ENCODE data around the gene PRKN. TPM values are rescaled to one million over a fixed set of nuclear protein-coding genes. Genes with fewer than 3 reads are reported as not detected.

The PRKN gene
- total RNA-seq, 2 donors from 2014 or later = 6.7 to 8.2 TPM

DNA sequence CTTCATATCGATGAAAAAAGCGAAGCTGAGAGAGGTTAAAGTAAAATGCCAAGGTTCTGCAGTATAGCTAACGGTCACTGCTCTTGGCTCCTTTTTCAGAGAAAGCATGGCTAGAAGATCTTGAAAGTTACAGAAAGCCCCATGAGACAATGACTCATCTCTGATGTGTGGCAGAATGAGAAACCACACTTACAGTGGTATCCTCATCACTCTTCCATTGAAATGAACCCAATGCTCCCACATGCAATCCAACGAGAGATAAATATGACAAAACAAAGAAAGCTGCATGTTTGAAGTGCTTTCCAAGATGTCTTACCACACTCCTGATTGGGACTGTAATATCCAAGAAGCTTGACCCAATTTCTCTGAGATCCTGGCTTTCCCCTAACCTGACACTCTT is 694.9 kb downstream of the PRKN start:
- H3K27me3 ChIP-seq = no peaks in the 10 kb centered on the region
- no peaks in the 10 kb centered on the region for H3K9me3 ChIP-seq
- 85 to 88% methylated on average over 4 of the region's 4 CpGs for WGBS, 2 donors
- ATAC-seq (no peak), DNase-seq (no peak)
- no peak overlapping the region for H3K27ac ChIP-seq
- H3K4me3 ChIP-seq = no peak overlapping the region
- H3K4me1 ChIP-seq = no peaks in the 10 kb centered on the region
- no peaks in the 10 kb centered on the region for H3K36me3 ChIP-seq (replicated peaks in 1 of 2; ENCODE audit: insufficient read depth in 1 of 2, low read depth in 2 of 2)
- no peak for TF ChIP-seq POLR2A (IDR thresholded peaks at IDR 0.05)
- TF ChIP-seq, protein P1, sequence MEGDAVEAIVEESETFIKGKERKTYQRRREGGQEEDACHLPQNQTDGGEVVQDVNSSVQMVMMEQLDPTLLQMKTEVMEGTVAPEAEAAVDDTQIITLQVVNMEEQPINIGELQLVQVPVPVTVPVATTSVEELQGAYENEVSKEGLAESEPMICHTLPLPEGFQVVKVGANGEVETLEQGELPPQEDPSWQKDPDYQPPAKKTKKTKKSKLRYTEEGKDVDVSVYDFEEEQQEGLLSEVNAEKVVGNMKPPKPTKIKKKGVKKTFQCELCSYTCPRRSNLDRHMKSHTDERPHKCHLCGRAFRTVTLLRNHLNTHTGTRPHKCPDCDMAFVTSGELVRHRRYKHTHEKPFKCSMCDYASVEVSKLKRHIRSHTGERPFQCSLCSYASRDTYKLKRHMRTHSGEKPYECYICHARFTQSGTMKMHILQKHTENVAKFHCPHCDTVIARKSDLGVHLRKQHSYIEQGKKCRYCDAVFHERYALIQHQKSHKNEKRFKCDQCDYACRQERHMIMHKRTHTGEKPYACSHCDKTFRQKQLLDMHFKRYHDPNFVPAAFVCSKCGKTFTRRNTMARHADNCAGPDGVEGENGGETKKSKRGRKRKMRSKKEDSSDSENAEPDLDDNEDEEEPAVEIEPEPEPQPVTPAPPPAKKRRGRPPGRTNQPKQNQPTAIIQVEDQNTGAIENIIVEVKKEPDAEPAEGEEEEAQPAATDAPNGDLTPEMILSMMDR (IDR thresholded peaks at IDR 0.05) = no peak
- intact Hi-C loops (cut with DNase I) = no loop called here

DNA sequence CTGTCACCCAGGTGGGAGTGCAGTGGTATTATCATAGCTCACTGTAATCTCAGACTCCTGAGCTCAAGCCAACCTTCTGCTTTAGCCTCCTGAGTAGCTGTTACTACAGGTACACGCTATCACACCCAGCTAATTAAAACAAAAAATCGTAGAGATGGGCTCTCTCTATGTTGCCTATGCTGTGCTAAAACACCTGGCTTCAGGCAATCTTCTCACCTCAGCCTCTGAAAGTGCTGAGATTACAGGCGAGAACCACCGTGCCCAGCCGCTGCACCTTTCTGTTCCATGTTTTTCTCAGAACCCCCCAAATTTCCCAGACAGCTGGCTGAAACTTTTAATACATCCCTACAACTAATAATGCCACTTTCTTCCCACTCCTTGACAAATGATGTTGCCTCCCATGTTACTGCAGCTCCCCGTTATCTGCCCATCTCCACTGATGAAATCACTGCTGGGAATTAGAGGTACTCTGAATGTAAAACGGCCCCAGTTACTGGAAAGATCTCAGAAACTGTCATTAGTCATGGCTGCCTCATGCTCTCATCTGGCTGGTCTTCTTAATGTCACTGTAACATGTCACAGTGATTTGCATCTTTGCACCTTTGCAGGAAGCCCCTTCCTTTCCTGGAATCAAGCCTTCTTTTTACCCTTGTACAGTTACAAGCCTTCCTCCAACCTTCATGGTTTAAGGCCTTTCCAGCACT is 697.5 kb downstream of the PRKN start:
- WGBS, 2 donors = 77 to 83% methylated on average over 7 of the region's 7 CpGs
- DNase-seq (no peak), ATAC-seq (no peak)
- no peak overlapping the region for H3K4me3 ChIP-seq
- peaks cover 9% of the 10 kb centered on the region for H3K4me1 ChIP-seq
- H3K9me3 ChIP-seq = no peaks in the 10 kb centered on the region
- no peaks in the 10 kb centered on the region for H3K27me3 ChIP-seq
- no peak overlapping the region for H3K27ac ChIP-seq
- intact Hi-C loops (cut with DNase I) = no loop called here
- no peaks in the 10 kb centered on the region for H3K36me3 ChIP-seq (replicated peaks in 1 of 2; ENCODE audit: insufficient read depth in 1 of 2, low read depth in 2 of 2)
- no peak for TF ChIP-seq POLR2A (IDR thresholded peaks at IDR 0.05)
- TF ChIP-seq, protein P1 (IDR thresholded peaks at IDR 0.05) = no peak

DNA sequence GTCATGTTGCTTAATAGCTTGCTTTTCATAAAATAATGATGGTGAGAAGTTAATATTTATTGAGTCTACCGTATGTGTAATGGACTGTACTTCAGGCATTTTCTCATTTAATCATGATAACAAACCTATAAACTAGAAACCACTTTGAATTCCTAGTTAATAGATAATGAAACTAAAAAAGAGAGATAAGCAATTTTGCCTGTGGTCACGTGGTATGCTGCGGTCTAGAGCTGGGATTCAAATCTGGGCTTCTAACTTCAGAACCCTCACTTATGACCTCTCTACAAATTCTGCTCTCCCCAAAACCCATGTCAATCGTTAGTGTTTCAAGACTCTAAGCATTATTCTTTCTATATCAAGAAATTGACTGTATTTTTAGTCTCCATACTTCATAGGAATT is 700.7 kb downstream of the PRKN start:
- intact Hi-C loops (cut with DNase I) = no loop called here
- ATAC-seq (peak; percentile 30), DNase-seq (peak in 1 of 4 donors; percentile 18)
- TF ChIP-seq, protein P1 (IDR thresholded peaks at IDR 0.05) = no peak
- TF ChIP-seq POLR2A (IDR thresholded peaks at IDR 0.05) = no peak
- Histone ChIP-seq H3K27ac (no peak overlapping the region), H3K36me3 (replicated peaks in 1 of 2; ENCODE audit: insufficient read depth in 1 of 2, low read depth in 2 of 2) (no peaks in the 10 kb centered on the region), H3K4me3 (no peak overlapping the region), H3K4me1 (peaks cover 9% of the 10 kb centered on the region), H3K27me3 (no peaks in the 10 kb centered on the region), H3K9me3 (no peaks in the 10 kb centered on the region)
- 19 to 28% methylated on average over 4 of the region's 4 CpGs for WGBS, 2 donors

DNA sequence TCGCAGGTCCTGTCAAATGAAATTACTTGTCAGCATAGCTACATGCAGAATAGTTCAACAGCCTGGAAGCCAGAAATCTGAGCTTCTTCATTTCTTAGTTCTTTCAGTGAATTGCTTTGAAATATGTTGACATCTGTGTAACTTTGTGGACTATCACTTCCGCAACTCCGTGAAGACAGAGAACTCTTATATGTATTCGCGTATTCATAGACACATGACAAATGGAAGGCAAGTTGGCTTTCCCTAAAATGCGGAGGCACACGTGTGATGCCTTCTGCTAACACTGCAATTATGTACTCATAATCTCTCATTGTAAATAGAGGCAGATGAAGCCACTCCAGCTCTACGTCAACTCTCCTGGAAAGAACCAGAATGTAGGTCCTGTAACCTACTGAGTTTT is 701.5 kb downstream of the PRKN start:
- Histone ChIP-seq H3K4me1 (peaks cover 9% of the 10 kb centered on the region), H3K27ac (no peak overlapping the region), H3K27me3 (no peaks in the 10 kb centered on the region), H3K9me3 (no peaks in the 10 kb centered on the region), H3K36me3 (replicated peaks in 1 of 2; ENCODE audit: insufficient read depth in 1 of 2, low read depth in 2 of 2) (no peaks in the 10 kb centered on the region), H3K4me3 (no peak overlapping the region)
- TF ChIP-seq POLR2A (IDR thresholded peaks at IDR 0.05) = no peak
- TF ChIP-seq, protein P1 (IDR thresholded peaks at IDR 0.05) = no peak
- intact Hi-C loops (cut with DNase I) = no loop called here
- no peak for DNase-seq
- ATAC-seq = no peak
- WGBS, 2 donors = 71 to 72% methylated on average over 8 of the region's 8 CpGs

DNA sequence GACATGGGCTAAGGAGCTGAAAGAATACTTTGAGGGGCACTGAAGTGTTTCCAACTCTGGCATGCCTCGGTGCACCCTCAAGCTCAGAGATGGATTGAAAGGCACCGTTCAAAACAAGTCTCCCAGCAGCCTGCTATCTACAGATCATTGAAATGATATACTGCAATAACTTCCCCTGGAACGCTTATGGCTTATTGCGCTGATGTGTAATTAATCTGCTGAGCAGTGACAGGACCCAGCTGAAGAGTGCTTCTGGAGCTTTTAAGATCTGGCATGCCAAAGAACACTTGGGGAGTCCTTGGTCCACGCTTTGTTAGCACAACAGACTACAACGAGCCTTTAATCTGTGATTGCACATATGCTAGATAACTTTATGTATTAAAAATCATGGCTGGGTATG is 708.2 kb downstream of the PRKN start:
- Histone ChIP-seq H3K27ac (no peak overlapping the region), H3K27me3 (no peaks in the 10 kb centered on the region), H3K4me3 (no peak overlapping the region), H3K9me3 (no peaks in the 10 kb centered on the region), H3K4me1 (no peaks in the 10 kb centered on the region), H3K36me3 (replicated peaks in 1 of 2; ENCODE audit: insufficient read depth in 1 of 2, low read depth in 2 of 2) (no peaks in the 10 kb centered on the region)
- intact Hi-C loops (cut with DNase I) = no loop called here
- TF ChIP-seq POLR2A (IDR thresholded peaks at IDR 0.05) = no peak
- TF ChIP-seq, protein P1 (IDR thresholded peaks at IDR 0.05) = no peak
- ATAC-seq (no peak), DNase-seq (no peak)
- WGBS, 2 donors = 50 to 56% methylated on average over 6 of the region's 6 CpGs
